Ectodermal cell (in vitro differentiated cells): ENCODE measurements around the gene LRRC1.

Experiments used
- H3K27ac ChIP-seq: 2 replicates; pipeline ENCODE4 v1.7.0; 2013; ENCODE audit warnings: mild to moderate bottlenecking, low read depth, low read length; ENCODE audit not compliant: insufficient read depth, poor library complexity, severe bottlenecking
- H3K27me3 ChIP-seq: 2 replicates; pipeline ENCODE4 v1.7.0; 2013; ENCODE audit warnings: mild to moderate bottlenecking, low read length; ENCODE audit not compliant: insufficient read depth, control insufficient read depth, poor library complexity, severe bottlenecking
- H3K36me3 ChIP-seq: one replicate; pipeline ENCODE4 v1.7.0; 2013; ENCODE audit warnings: low read length; ENCODE audit not compliant: control insufficient read depth, insufficient read depth
- H3K4me1 ChIP-seq: one replicate; pipeline ENCODE4 v1.7.0; 2013; ENCODE audit warnings: low read length; ENCODE audit not compliant: control insufficient read depth, insufficient read depth
- H3K4me3 ChIP-seq: 2 replicates; pipeline ENCODE4 v1.7.0; 2013; ENCODE audit warnings: low read depth, low read length, control low read depth; ENCODE audit not compliant: insufficient read depth
- H3K9me3 ChIP-seq: 2 replicates; pipeline ENCODE4 v1.7.0; 2013; ENCODE audit warnings: mild to moderate bottlenecking, low read length, moderate library complexity; ENCODE audit not compliant: control insufficient read depth
- WGBS, 2 experiments: methylation state at CpG; one replicate each; pipeline ENCODE4 v1.1.7; 2013; ENCODE audit warnings: missing lambda C conversion rate in 2 of 2; 5-methylcytosine and 5-hydroxymethylcytosine counted together

The LRRC1 gene

GRCh38 chr6:53855940-53856339 is 61.1 kb downstream of the LRRC1 start:
- 92 to 100% methylated on average over 2 of the region's 2 CpGs for WGBS, 2 experiments

GRCh38 chr6:53857318-53858094 is 62.7 kb downstream of the LRRC1 start:
- 68% methylated on average over 8 of the region's 8 CpGs for whole genome bisulfite sequencing, 2 experiments
- Histone ChIP-seq H3K9me3 (no peaks in the 10 kb centered on the region), H3K27ac (no peak overlapping the region), H3K4me1 (peaks cover 4% of the 10 kb centered on the region), H3K36me3 (no peaks in the 10 kb centered on the region), H3K27me3 (no peaks in the 10 kb centered on the region), H3K4me3 (no peak overlapping the region)

More at GRCh38 chr6:53855940-53856339, 61.1 kb downstream of the LRRC1 start:
- no peak overlapping the region for H3K4me3 ChIP-seq
- H3K27ac ChIP-seq: no peak overlapping the region
- H3K27me3 ChIP-seq: no peaks in the 10 kb centered on the region
- no peaks in the 10 kb centered on the region for H3K36me3 ChIP-seq
- H3K9me3 ChIP-seq: no peaks in the 10 kb centered on the region
- H3K4me1 ChIP-seq: peaks cover 4% of the 10 kb centered on the region

GRCh38 chr6:53858196-53858595 is 63.4 kb downstream of the LRRC1 start:
- Histone ChIP-seq H3K36me3 (no peaks in the 10 kb centered on the region), H3K27ac (no peak overlapping the region), H3K27me3 (no peaks in the 10 kb centered on the region), H3K9me3 (no peaks in the 10 kb centered on the region), H3K4me1 (peaks cover 4% of the 10 kb centered on the region), H3K4me3 (no peak overlapping the region)

DNA sequence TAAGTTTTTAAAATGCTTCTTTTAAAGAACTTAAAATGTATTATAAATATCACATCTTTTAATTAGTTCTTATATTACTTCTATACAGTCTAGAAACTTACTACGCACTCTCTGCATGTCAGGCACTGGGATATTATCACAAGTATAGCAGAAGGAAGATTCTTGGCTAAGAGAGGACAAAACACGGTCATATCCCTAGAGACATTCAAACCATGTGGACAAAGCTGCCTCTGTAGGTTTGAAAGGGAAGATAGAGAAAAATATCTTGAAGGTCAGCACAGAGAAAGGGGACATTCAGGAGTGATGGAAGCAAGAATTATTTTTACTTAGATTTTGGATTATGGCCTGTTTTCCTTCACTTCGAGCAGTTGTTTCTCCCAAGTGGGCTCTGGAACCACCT is 64.1 kb downstream of the LRRC1 start:
- no peaks in the 10 kb centered on the region for H3K9me3 ChIP-seq
- no peaks in the 10 kb centered on the region for H3K27me3 ChIP-seq
- WGBS, 2 experiments: 83 to 100% methylated on average over 2 to 3 of the region's 3 CpGs
- H3K4me3 ChIP-seq: no peak overlapping the region
- no peak overlapping the region for H3K27ac ChIP-seq
- no peaks in the 10 kb centered on the region for H3K36me3 ChIP-seq
- H3K4me1 ChIP-seq: peaks cover 4% of the 10 kb centered on the region

DNA sequence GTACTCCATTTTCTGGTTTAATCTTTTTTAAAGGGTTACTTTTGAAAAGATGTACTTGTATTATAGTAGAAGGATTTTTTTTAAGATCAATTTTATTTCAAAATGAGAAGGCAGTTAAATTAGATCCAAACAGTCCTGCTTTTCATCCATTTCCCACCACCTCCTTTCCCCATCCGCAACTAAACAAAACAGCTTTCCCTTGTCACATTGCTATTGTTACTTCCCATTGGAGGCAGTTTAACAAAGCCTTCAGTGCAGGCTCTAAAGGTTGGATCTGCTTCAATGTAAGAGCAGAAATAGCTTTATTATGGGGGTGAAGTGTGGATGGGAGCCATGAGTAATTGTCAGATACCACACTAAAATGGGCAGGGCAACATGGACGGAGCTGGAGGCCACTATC is 65.7 kb downstream of the LRRC1 start:
- no peak overlapping the region for H3K27ac ChIP-seq
- no peaks in the 10 kb centered on the region for H3K27me3 ChIP-seq
- peaks cover 4% of the 10 kb centered on the region for H3K4me1 ChIP-seq
- H3K9me3 ChIP-seq: no peaks in the 10 kb centered on the region
- 78 to 80% methylated on average over 2 of the region's 2 CpGs for WGBS, 2 experiments
- H3K36me3 ChIP-seq: no peaks in the 10 kb centered on the region
- no peak overlapping the region for H3K4me3 ChIP-seq

DNA sequence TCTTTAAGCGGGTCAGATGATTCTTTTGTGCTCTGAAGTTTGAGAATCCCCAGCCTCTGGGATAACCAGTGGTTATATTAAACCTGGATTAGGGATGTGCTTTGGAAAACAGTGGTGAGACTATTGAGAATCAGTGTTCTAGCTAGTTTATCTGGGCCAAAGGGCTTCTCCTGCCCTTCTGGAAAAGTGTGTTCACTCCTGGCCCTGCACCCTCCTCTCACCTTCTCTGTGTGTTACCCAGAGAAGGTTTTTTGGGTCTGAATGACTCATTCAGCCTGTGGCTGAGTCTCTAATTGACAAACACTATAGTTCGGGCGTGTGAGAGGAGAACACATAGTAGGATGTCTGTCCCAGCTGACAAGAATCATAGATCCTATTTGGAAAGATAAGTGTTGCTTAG is 66.7 kb downstream of the LRRC1 start:
- H3K9me3 ChIP-seq: no peaks in the 10 kb centered on the region
- H3K4me3 ChIP-seq: no peak overlapping the region
- peaks cover 4% of the 10 kb centered on the region for H3K4me1 ChIP-seq
- no peaks in the 10 kb centered on the region for H3K36me3 ChIP-seq
- 93 to 94% methylated on average over 3 of the region's 3 CpGs for WGBS, 2 experiments
- H3K27ac ChIP-seq: no peak overlapping the region
- H3K27me3 ChIP-seq: no peaks in the 10 kb centered on the region

- Histone ChIP-seq H3K27me3 (no peaks in the 10 kb centered on the region), H3K4me3 (no peak overlapping the region), H3K27ac (no peak overlapping the region), H3K9me3 (no peaks in the 10 kb centered on the region), H3K36me3 (no peaks in the 10 kb centered on the region), H3K4me1 (no peaks in the 10 kb centered on the region)
- 88 to 93% methylated on average over 6 to 7 of the region's 7 CpGs for WGBS, 2 experiments
Observed at GRCh38 chr6:53862662-53863462, 68.1 kb downstream of the LRRC1 start.

DNA sequence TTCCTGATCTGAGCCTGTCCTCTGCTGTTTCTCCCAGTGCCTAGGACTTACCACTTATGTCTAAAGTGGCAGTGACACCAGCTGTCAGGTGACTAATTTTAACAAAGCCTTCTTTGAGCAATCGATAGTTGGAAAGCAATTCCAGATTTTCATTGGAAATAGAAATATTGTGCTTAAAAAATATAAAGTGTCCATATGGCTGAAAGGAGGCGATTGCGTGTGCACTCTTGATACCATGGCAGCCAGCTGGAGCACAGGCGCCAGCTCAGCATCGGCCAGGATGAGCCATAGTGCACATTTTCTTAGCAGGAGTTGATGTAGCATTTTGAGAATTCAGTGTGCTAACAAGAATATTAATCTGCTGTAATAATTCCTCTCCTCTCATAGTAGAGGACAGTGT is 70.0 kb downstream of the LRRC1 start:
- Histone ChIP-seq H3K27ac (no peak overlapping the region), H3K4me3 (no peak overlapping the region), H3K27me3 (no peaks in the 10 kb centered on the region), H3K9me3 (no peaks in the 10 kb centered on the region), H3K36me3 (no peaks in the 10 kb centered on the region), H3K4me1 (no peaks in the 10 kb centered on the region)
- 94 to 97% methylated on average over 5 of the region's 5 CpGs for WGBS, 2 experiments

- no peaks in the 10 kb centered on the region for H3K4me1 ChIP-seq
Observed at GRCh38 chr6:53866226-53866625, 71.4 kb downstream of the LRRC1 start.

GRCh38 chr6:53868626-53869025 is 73.8 kb downstream of the LRRC1 start:
- H3K36me3 ChIP-seq: no peaks in the 10 kb centered on the region
- no peak overlapping the region for H3K27ac ChIP-seq
- no peaks in the 10 kb centered on the region for H3K27me3 ChIP-seq
- no peaks in the 10 kb centered on the region for H3K9me3 ChIP-seq
- no peak overlapping the region for H3K4me3 ChIP-seq
- no peaks in the 10 kb centered on the region for H3K4me1 ChIP-seq

More at GRCh38 chr6:53866226-53866625, 71.4 kb downstream of the LRRC1 start:
- Histone ChIP-seq H3K9me3 (no peaks in the 10 kb centered on the region), H3K4me3 (no peak overlapping the region), H3K27ac (no peak overlapping the region), H3K36me3 (no peaks in the 10 kb centered on the region), H3K27me3 (no peaks in the 10 kb centered on the region)
- WGBS, 2 experiments: 82 to 84% methylated on average over 4 of the region's 4 CpGs
